ENCODE results near the gene STRADB.
"Not testable (repeated sequence)": the region's sequence is repeated elsewhere in the genome, so short reads cannot be mapped to it uniquely, and the experiment has no call there.

Gene STRADB

GRCh38 chr2:201451292-201452057 is at the start of gene STRADB, which contains the start of gene TRAK2:
TSS of gene STRADB (plus strand) at chr2:201451740. CDS start at chr2:201454841, 3,101 bp downstream.
TSS of gene TRAK2 (minus strand) at chr2:201451458. CDS start at chr2:201420507, 30,951 bp downstream.
- peak; percentile 97 for DNase-seq (ENCODE audit: low spot score)

GRCh38 chr2:201401815-201402214 is 49.7 kb upstream of the STRADB start:
- DNase-seq (ENCODE audit: low spot score), result no peak

GRCh38 chr2:201402651-201403562 is 48.6 kb upstream of the STRADB start:
- DNase-seq (ENCODE audit: low spot score), result peak; percentile 18

GRCh38 chr2:201403880-201404279 is 47.7 kb upstream of the STRADB start:
- DNase-seq (ENCODE audit: low spot score), result peak; percentile 55

- no peak for DNase-seq (ENCODE audit: low spot score)
Observed at GRCh38 chr2:201404699-201405280, 46.8 kb upstream of the STRADB start.

GRCh38 chr2:201406077-201406662 is 45.4 kb upstream of the STRADB start:
- DNase-seq (ENCODE audit: low spot score), result peak; percentile 68

GRCh38 chr2:201407265-201407664 is 44.3 kb upstream of the STRADB start:
- DNase-seq (ENCODE audit: low spot score), result no peak

GRCh38 chr2:201408931-201409330 is 42.6 kb upstream of the STRADB start:
- DNase-seq (ENCODE audit: low spot score), result no peak

GRCh38 chr2:201411421-201411820 is 40.1 kb upstream of the STRADB start:
- DNase-seq (ENCODE audit: low spot score), result no peak

- no peak for DNase-seq (ENCODE audit: low spot score)
Observed at GRCh38 chr2:201413143-201413542, 38.4 kb upstream of the STRADB start.

- DNase-seq (ENCODE audit: low spot score), result no peak
Observed at GRCh38 chr2:201413552-201413951, 38.0 kb upstream of the STRADB start.

- DNase-seq (ENCODE audit: low spot score), result no peak
Observed at GRCh38 chr2:201414099-201415023, 37.2 kb upstream of the STRADB start.

GRCh38 chr2:201415149-201415548 is 36.4 kb upstream of the STRADB start:
- no peak for DNase-seq (ENCODE audit: low spot score)

- DNase-seq (ENCODE audit: low spot score), result peak; percentile 43
Observed at GRCh38 chr2:201419057-201419635, 32.4 kb upstream of the STRADB start.

- DNase-seq (ENCODE audit: low spot score), result no peak
Observed at GRCh38 chr2:201419986-201420385, 31.6 kb upstream of the STRADB start.

GRCh38 chr2:201420442-201421113 is 31.0 kb upstream of the STRADB start:
- no peak for DNase-seq (ENCODE audit: low spot score)

- DNase-seq (ENCODE audit: low spot score), result no peak
Observed at GRCh38 chr2:201425952-201426351, 25.6 kb upstream of the STRADB start.

- not testable (repeated sequence) for DNase-seq (ENCODE audit: low spot score)
Observed at GRCh38 chr2:201428366-201428765, 23.2 kb upstream of the STRADB start.

- DNase-seq (ENCODE audit: low spot score), result not testable (repeated sequence)
Observed at GRCh38 chr2:201429835-201430234, 21.7 kb upstream of the STRADB start.

GRCh38 chr2:201430322-201430721 is 21.2 kb upstream of the STRADB start:
- DNase-seq (ENCODE audit: low spot score), result not testable (repeated sequence)
